ENCODE measurements around the gene POU4F3. TPM values are rescaled to one million over a fixed set of nuclear protein-coding genes. Genes with fewer than 3 reads are reported as not detected.
A peak's percentile ranks its signal among the peaks of the same experiment; 100 is the strongest.

POU4F3 gene
- total RNA-seq, 2 experiments from 2014 or later, result 0.09 to 0.20 TPM

- peaks cover 45% of the 10 kb centered on the region for H3K27me3 Mint-ChIP-seq
- CTCF ChIA-PET, result no interaction called here
These were observed 11.3 kb upstream of the POU4F3 start for GRCh38 chr5:146327257-146327870.

DNA sequence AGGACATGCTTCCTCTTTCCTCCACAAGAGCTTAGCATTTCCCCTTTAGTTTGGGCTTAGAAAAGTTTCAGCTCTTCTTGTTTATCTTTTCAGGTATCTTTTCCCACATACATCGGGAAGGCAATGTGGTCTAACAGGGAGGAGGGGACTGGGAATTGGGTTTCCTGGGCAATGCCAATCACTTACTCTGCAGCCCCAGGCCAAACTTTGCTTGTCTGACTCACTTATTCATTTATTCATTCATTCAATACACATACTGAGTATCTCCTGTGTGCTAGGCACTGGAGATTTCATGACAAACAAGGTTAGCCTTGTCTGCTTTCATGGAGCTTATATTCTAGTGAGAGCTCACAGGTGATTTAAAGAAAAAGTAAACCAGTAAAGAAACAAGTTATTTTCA is 10.7 kb upstream of the POU4F3 start:
- H3K9me3 Mint-ChIP-seq (ENCODE audit: low read depth), result no peaks in the 10 kb centered on the region
- peaks cover 51% of the 10 kb centered on the region for H3K27me3 Mint-ChIP-seq
- no peaks in the 10 kb centered on the region for H3K4me1 Mint-ChIP-seq
- H3K36me3 Mint-ChIP-seq, result no peaks in the 10 kb centered on the region
- DNase-seq, result no peak
- CTCF ChIA-PET, result no interaction called here
- no peak for ATAC-seq
- no peak overlapping the region for H3K27ac Mint-ChIP-seq
- H3K4me3 Mint-ChIP-seq, result no peak overlapping the region

More at GRCh38 chr5:146327257-146327870, 11.3 kb upstream of the POU4F3 start:
- Mint-ChIP-seq H3K36me3 (no peaks in the 10 kb centered on the region), H3K27ac (no peak overlapping the region), H3K4me3 (no peak overlapping the region), H3K9me3 (ENCODE audit: low read depth) (no peaks in the 10 kb centered on the region), H3K4me1 (no peaks in the 10 kb centered on the region)
- ATAC-seq (no peak), DNase-seq (no peak)

DNA sequence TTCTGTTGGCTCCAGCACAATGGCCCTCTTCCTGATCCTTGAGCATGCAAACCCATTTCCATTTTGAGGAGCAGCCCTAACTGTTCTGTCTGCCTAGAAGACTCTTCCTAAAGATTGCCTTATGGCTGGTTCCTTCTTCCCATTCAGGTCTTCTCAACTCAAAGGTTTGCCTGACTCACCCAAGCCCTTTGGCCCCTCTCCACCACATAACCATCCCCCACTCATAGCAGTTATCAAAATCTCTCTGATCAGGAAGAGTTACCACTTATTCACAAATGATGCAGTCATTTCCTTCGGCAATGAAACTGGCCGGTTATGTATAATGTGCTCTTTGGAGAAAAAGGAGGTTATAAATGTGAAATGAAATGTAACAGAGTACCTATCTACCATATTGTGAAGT is 8.9 kb upstream of the POU4F3 start:
- H3K36me3 Mint-ChIP-seq, result no peaks in the 10 kb centered on the region
- no peaks in the 10 kb centered on the region for H3K4me1 Mint-ChIP-seq
- CTCF ChIA-PET, result no interaction called here
- no peak overlapping the region for H3K27ac Mint-ChIP-seq
- DNase-seq (no peak), ATAC-seq (no peak)
- H3K9me3 Mint-ChIP-seq (ENCODE audit: low read depth), result no peaks in the 10 kb centered on the region
- peaks cover 68% of the 10 kb centered on the region for H3K27me3 Mint-ChIP-seq
- no peak overlapping the region for H3K4me3 Mint-ChIP-seq

- DNase-seq (no peak), ATAC-seq (no peak)
- H3K9me3 Mint-ChIP-seq (ENCODE audit: low read depth), result no peaks in the 10 kb centered on the region
- no peaks in the 10 kb centered on the region for H3K36me3 Mint-ChIP-seq
- CTCF ChIA-PET, result no interaction called here
- H3K27me3 Mint-ChIP-seq, result peaks cover 83% of the 10 kb centered on the region
- H3K4me3 Mint-ChIP-seq, result no peak overlapping the region
- H3K27ac Mint-ChIP-seq, result no peak overlapping the region
- H3K4me1 Mint-ChIP-seq, result no peaks in the 10 kb centered on the region
These were observed 7.2 kb upstream of the POU4F3 start for GRCh38 chr5:146331423-146331822.

DNA sequence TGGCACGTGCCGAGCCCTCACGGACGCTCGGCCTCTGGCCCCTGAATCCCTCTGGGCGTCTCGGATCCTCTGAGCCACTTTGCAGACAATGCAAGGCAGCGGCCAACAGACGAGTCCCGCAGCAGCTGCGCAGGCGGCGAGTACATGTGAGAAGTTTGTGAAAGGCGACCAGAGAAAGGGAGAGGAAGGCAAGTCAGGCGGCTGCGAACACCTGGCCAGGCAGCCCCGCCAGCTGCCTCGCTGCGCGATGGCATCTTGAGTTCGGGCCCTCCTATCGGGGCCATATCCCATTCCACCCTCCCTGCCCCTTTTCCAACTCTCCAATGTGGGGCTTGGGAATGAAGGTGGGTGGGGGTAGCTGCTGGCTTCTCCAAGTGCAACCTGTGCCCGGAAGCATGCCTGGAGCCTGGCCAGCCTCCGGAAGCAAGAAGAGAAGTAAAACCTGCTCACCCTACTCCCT is 4.5 kb upstream of the POU4F3 start:
- no peak for ATAC-seq
- peaks cover 2% of the 10 kb centered on the region for H3K4me1 Mint-ChIP-seq
- peaks cover 90% of the 10 kb centered on the region for H3K27me3 Mint-ChIP-seq
- H3K4me3 Mint-ChIP-seq, result no peak overlapping the region
- no peaks in the 10 kb centered on the region for H3K9me3 Mint-ChIP-seq (ENCODE audit: low read depth)
- DNase-seq, result no peak
- peaks cover 3% of the 10 kb centered on the region for H3K36me3 Mint-ChIP-seq
- no peak overlapping the region for H3K27ac Mint-ChIP-seq
- CTCF ChIA-PET, result no interaction called here

GRCh38 chr5:146336197-146336596 is 2.4 kb upstream of the POU4F3 start:
- no peak overlapping the region for H3K4me3 Mint-ChIP-seq
- no peak overlapping the region for H3K27ac Mint-ChIP-seq
- H3K9me3 Mint-ChIP-seq (ENCODE audit: low read depth), result no peaks in the 10 kb centered on the region
- peaks cover 95% of the 10 kb centered on the region for H3K27me3 Mint-ChIP-seq
- ATAC-seq (no peak), DNase-seq (no peak)
- CTCF ChIA-PET, result no interaction called here
- peaks cover 7% of the 10 kb centered on the region for H3K4me1 Mint-ChIP-seq
- peaks cover 9% of the 10 kb centered on the region for H3K36me3 Mint-ChIP-seq

DNA sequence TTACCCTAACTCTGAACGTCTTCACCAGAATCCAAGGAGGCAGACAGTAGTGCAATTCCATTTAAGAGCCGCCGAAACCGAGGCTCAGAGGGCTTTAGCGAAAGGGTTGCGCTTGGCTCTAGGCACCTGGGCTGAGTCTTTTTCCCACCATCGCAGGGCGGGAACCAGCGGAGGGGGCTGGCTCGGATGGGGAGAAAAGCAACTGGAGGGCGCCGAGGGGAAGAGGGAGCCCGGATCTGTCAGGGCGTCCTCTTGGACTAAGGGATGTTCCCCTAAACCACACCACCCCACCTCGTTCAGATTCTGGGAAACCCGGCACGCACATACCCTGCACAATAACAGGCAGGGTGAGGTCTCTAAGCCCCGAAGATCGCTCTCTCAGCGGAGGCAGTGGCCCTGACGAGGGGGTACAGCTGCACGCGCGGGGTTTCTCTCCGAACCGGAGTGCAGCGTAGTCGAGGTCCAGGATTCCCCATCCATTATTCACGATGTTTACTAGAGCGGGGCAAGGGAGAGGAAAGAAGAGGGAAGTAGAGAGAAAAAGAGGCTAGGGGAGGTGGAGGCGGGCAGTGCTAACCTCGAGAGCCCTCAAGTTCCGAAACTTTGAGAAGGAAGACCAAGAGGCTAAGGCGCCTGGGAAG is 1.3 kb upstream of the POU4F3 start:
- Mint-ChIP-seq H3K4me1 (peaks cover 7% of the 10 kb centered on the region), H3K27ac (no peak overlapping the region), H3K9me3 (ENCODE audit: low read depth) (no peaks in the 10 kb centered on the region), H3K4me3 (no peak overlapping the region), H3K36me3 (peaks cover 9% of the 10 kb centered on the region), H3K27me3 (peaks cover 98% of the 10 kb centered on the region)
- DNase-seq (no peak), ATAC-seq (no peak)
- CTCF ChIA-PET, result no interaction called here

GRCh38 chr5:146337928-146338327 is 711 bp upstream of the POU4F3 start:
- Mint-ChIP-seq H3K27ac (peak overlapping the region; percentile 17), H3K9me3 (ENCODE audit: low read depth) (no peaks in the 10 kb centered on the region), H3K27me3 (peaks cover 98% of the 10 kb centered on the region), H3K36me3 (peaks cover 9% of the 10 kb centered on the region), H3K4me3 (no peak overlapping the region), H3K4me1 (peaks cover 7% of the 10 kb centered on the region)
- CTCF ChIA-PET, result no interaction called here
- DNase-seq, result no peak
- ATAC-seq, result no peak

- ATAC-seq (no peak), DNase-seq (no peak)
- Mint-ChIP-seq H3K4me1 (peaks cover 9% of the 10 kb centered on the region), H3K4me3 (no peak overlapping the region), H3K27me3 (peaks cover 98% of the 10 kb centered on the region), H3K36me3 (peaks cover 9% of the 10 kb centered on the region), H3K9me3 (ENCODE audit: low read depth) (no peaks in the 10 kb centered on the region), H3K27ac (peak overlapping the region; percentile 56)
- CTCF ChIA-PET, result no interaction called here
These were observed 1.1 kb downstream of the POU4F3 start for GRCh38 chr5:146339715-146340259.

- Mint-ChIP-seq H3K27me3 (peaks cover 99% of the 10 kb centered on the region), H3K4me3 (no peak overlapping the region), H3K27ac (peak overlapping the region; percentile 56), H3K4me1 (peaks cover 13% of the 10 kb centered on the region), H3K9me3 (ENCODE audit: low read depth) (no peaks in the 10 kb centered on the region), H3K36me3 (peaks cover 9% of the 10 kb centered on the region)
- ATAC-seq (peak; percentile 47), DNase-seq (peak; percentile 66)
- CTCF ChIA-PET, result no interaction called here
These were observed 1.8 kb downstream of the POU4F3 start for GRCh38 chr5:146340260-146341081.

DNA sequence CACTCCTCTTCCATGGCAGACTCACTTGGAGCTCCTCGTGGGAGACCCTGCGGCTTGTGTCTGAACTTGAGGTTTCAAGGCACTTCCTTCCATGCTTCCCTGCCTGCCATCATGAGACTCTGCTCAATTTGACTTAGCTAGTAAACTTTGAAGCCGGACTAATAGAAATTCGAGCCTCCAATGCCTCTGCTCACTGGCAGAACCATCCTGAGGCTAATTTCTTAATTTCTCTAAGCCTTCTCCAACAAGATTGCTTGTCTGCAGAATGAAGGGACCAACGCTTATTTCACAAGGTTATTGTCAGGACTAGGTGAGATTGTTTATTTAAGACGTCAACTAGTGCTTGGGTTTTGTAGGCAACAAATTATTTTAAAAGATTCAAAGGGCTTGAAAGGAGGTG is 3.2 kb downstream of the POU4F3 start:
- H3K4me1 Mint-ChIP-seq, result peaks cover 16% of the 10 kb centered on the region
- no peak for DNase-seq
- no peaks in the 10 kb centered on the region for H3K9me3 Mint-ChIP-seq (ENCODE audit: low read depth)
- H3K36me3 Mint-ChIP-seq, result peaks cover 9% of the 10 kb centered on the region
- CTCF ChIA-PET, result no interaction called here
- no peak overlapping the region for H3K4me3 Mint-ChIP-seq
- ATAC-seq, result no peak
- no peak overlapping the region for H3K27ac Mint-ChIP-seq
- H3K27me3 Mint-ChIP-seq, result peaks cover 100% of the 10 kb centered on the region

DNA sequence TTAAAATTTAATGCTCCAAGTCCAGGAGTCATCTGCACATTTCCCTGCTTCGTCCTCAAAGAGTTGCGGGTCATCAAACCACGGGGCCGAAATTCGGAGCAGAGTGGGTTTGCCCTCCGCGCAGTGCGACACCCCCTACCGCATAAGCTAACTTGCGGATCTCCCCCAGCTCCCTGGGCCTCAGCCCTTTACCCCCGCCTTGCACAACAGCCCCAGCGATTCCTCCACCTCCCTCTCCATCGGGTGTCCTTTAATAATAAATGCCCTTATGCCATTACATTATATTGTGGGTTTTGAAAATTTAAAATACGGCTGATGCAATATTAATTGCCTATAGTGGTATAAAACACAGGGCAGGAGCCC is 3.9 kb downstream of the POU4F3 start:
- Mint-ChIP-seq H3K36me3 (peaks cover 9% of the 10 kb centered on the region), H3K9me3 (ENCODE audit: low read depth) (no peaks in the 10 kb centered on the region), H3K4me3 (no peak overlapping the region), H3K27ac (no peak overlapping the region), H3K4me1 (peaks cover 16% of the 10 kb centered on the region), H3K27me3 (peaks cover 95% of the 10 kb centered on the region)
- CTCF ChIA-PET, result no interaction called here
- no peak for DNase-seq
- no peak for ATAC-seq

GRCh38 chr5:146342882-146343865 is 4.5 kb downstream of the POU4F3 start:
- peaks cover 14% of the 10 kb centered on the region for H3K4me1 Mint-ChIP-seq
- DNase-seq (no peak), ATAC-seq (no peak)
- H3K27ac Mint-ChIP-seq, result no peak overlapping the region
- CTCF ChIA-PET, result no interaction called here
- no peak overlapping the region for H3K4me3 Mint-ChIP-seq
- no peaks in the 10 kb centered on the region for H3K9me3 Mint-ChIP-seq (ENCODE audit: low read depth)
- peaks cover 90% of the 10 kb centered on the region for H3K27me3 Mint-ChIP-seq
- peaks cover 7% of the 10 kb centered on the region for H3K36me3 Mint-ChIP-seq

Data from activated CD8-positive, alpha-beta memory T cell treated with anti-CD3 and anti-CD28 coated beads, Interleukin-2, amount 10 ng/mL, durations not matched to agents 7 days and 5 days (primary cell).